HL-60/S4 treated with retinoic acid at 250 ng/mL for 4 days and 3 days (cell line): ENCODE measurements around the gene SIRT3.
"Not testable (repeated sequence)": the region's sequence is repeated elsewhere in the genome, so short reads cannot be mapped to it uniquely, and the experiment has no call there.

Experiments used
- in situ Hi-C: fragments of 300-500 bp; cut with MboI; formaldehyde crosslinking; loops from 2 replicates; pipeline ENCODE4 v1.7.0; 2022; ENCODE audit warnings: low sequenced_read_pairs

The SIRT3 gene

GRCh38 chr11:180242-180641 is 55.9 kb downstream of the SIRT3 start:
- in situ Hi-C loops = not testable (repeated sequence)
